Measurements from ENCODE around the gene RHOC.
A peak's percentile ranks its signal among the peaks of the same experiment; 100 is the strongest.

Gene RHOC

GRCh38 chr1:112702420-112703261 lies 4.3 kb downstream of the RHOC start (continued):
- no peak for TF ChIP-seq TSHZ1 (tag by site-specific recombination; IDR thresholded peaks at IDR 0.05; ENCODE audit: borderline replicate concordance)
- TF ChIP-seq PRDM1 (tag by site-specific recombination; IDR thresholded peaks at IDR 0.05), result no peak

GRCh38 chr1:112702067-112702395 lies 4.9 kb downstream of the RHOC start:
- peaks cover 0 to 66% of the 10 kb centered on the region in 2 experiments; a peak in 1 of 3 replicates for H3K36me3 ChIP-seq (ENCODE audit: control insufficient read depth in 2 of 2, insufficient read depth in 1 of 2, low read length in 2 of 2)
- H3K27ac ChIP-seq (ENCODE audit: extremely low read depth, low read depth, low read length), result no peak overlapping the region
- ChIA-PET CTCF (interaction anchor here (0.6 to 2.0 kb wide), 4 partner anchors 13 to 477 kb away, joined by 3 to 12 read pairs (median 4); partner anchors contain the start of genes MOV10 and PPM1J), POLR2A (interaction anchor here (1.0 to 9.8 kb wide), 4 partner anchors 13 to 83 kb away, joined by 3 to 91 read pairs (median 6); partner anchors contain the start of genes MOV10 and ST7L)
- no peaks in the 10 kb centered on the region for H3K9me3 ChIP-seq (ENCODE audit: control insufficient read depth, insufficient read depth, low read depth, low read length)
- H3K4me1 ChIP-seq (ENCODE audit: control insufficient read depth, insufficient read depth, low read length), result peaks cover 21% of the 10 kb centered on the region
- no peak overlapping the region for H3K4me3 ChIP-seq (ENCODE audit: low read depth, low read length)
- TF ChIP-seq ZNF785 (tag by site-specific recombination; IDR thresholded peaks at IDR 0.05) (no peak), ZNF19 (tag by site-specific recombination; IDR thresholded peaks at IDR 0.05; ENCODE audit: low read depth) (no peak), PRDM10 (tag by site-specific recombination; IDR thresholded peaks at IDR 0.05) (peak; percentile 65), ZNF366 (tag by site-specific recombination; conservative IDR thresholded peaks at IDR 0.05) (peak; percentile 68), BCL11A (tag by site-specific recombination; IDR thresholded peaks at IDR 0.05; ENCODE audit: low read depth) (no peak), ZNF16 (tag by site-specific recombination; IDR thresholded peaks at IDR 0.05; ENCODE audit: low read depth) (no peak), ZSCAN18 (tag by site-specific recombination; IDR thresholded peaks at IDR 0.05) (no peak), ZNF266 (tag by site-specific recombination; IDR thresholded peaks at IDR 0.05; ENCODE audit: low read depth) (no peak), ZNF341 (tag by site-specific recombination; IDR thresholded peaks at IDR 0.05; ENCODE audit: low read depth) (peak; percentile 85), SP2 (tag by site-specific recombination; IDR thresholded peaks at IDR 0.05) (no peak)

All from HEK293 (cell line).